GM20000 (cell line): Measurements from ENCODE around the gene VEZT.

ENCODE experiments used
- DNase-seq: peaks from one replicate; pipeline ENCODE4 v3.0.0; 2012; ENCODE audit warnings: low spot score
- TF ChIP-seq, protein P1 (sequence below): IDR thresholded peaks from 2 replicates; pipeline ENCODE4 v1.5.1; 2012; ENCODE audit warnings: mild to moderate bottlenecking, control low read depth; ENCODE audit errors: extremely low read depth, missing control alignments

VEZT gene, protein sequence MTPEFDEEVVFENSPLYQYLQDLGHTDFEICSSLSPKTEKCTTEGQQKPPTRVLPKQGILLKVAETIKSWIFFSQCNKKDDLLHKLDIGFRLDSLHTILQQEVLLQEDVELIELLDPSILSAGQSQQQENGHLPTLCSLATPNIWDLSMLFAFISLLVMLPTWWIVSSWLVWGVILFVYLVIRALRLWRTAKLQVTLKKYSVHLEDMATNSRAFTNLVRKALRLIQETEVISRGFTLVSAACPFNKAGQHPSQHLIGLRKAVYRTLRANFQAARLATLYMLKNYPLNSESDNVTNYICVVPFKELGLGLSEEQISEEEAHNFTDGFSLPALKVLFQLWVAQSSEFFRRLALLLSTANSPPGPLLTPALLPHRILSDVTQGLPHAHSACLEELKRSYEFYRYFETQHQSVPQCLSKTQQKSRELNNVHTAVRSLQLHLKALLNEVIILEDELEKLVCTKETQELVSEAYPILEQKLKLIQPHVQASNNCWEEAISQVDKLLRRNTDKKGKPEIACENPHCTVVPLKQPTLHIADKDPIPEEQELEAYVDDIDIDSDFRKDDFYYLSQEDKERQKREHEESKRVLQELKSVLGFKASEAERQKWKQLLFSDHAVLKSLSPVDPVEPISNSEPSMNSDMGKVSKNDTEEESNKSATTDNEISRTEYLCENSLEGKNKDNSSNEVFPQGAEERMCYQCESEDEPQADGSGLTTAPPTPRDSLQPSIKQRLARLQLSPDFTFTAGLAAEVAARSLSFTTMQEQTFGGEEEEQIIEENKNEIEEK

DNA sequence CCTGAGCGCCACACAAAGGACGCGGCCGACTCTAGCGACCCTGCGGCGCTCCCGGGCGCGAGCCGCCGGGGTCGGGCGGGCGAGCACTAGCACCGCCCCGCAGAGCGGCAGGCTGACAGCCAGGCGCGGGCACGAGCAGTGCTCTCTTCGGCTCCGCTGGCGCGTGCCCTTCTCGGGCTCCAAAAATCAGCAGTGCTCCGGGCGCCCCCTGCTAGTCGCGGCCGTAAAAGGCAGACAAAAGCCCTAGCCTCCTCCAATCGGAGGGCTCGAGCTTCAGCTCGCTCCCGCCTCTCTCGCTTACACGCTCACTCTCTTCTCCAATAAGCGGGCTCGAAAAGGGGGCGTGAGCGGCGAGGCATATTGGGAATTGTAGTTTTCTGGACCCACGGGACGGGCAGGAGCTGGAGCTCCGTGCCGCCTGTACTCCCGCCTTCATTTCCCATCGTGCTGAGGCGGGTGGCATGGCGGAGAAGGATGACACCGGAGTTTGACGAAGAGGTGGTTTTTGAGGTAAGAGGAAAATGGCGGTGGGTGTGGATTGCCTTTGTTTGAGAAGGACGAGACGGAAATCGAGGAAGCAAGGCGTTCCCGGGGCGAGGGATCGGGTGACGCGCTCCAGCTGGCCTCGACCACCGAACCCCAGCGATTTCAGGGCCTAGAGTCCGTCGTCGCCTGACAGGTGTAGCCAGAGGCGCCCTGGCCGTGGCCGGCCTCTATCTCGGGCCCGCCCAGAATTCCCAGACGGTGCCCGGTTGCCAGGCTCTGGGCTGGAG is at the start of gene VEZT, which contains the start of gene FGD6:
VEZT (plus strand) TSS at position 431 of the 773 bp plus-strand sequence; CDS start at position 475, 44 bp downstream.
FGD6 (minus strand) TSS at position 91 of the 773 bp plus-strand sequence. CDS start 227 bp downstream, outside the sequence.
- TF ChIP-seq, protein P1, sequence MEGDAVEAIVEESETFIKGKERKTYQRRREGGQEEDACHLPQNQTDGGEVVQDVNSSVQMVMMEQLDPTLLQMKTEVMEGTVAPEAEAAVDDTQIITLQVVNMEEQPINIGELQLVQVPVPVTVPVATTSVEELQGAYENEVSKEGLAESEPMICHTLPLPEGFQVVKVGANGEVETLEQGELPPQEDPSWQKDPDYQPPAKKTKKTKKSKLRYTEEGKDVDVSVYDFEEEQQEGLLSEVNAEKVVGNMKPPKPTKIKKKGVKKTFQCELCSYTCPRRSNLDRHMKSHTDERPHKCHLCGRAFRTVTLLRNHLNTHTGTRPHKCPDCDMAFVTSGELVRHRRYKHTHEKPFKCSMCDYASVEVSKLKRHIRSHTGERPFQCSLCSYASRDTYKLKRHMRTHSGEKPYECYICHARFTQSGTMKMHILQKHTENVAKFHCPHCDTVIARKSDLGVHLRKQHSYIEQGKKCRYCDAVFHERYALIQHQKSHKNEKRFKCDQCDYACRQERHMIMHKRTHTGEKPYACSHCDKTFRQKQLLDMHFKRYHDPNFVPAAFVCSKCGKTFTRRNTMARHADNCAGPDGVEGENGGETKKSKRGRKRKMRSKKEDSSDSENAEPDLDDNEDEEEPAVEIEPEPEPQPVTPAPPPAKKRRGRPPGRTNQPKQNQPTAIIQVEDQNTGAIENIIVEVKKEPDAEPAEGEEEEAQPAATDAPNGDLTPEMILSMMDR, result peak; percentile 35
- DNase-seq, result peak; percentile 95

DNA sequence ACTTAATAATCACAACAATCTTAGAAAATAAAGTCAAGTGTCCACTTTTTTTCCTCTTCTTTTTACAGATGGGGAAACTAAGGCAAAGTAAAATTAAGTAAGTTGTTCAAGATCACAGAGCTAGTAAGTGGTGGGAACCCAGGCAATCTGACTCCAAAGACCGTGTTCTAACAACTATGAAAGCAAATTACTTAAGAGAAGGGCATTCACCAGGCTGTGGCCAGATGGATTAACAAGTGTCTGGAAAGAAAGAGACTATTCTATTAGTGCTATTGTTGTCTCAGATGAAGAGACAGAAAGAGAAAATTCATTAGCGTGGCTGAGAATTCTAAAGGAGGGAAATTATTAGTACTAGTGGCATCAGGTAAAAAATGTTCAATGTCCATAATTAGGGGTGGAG is 48.9 kb upstream of the VEZT start:
- TF ChIP-seq, protein P1, result no peak
- no peak for DNase-seq

DNA sequence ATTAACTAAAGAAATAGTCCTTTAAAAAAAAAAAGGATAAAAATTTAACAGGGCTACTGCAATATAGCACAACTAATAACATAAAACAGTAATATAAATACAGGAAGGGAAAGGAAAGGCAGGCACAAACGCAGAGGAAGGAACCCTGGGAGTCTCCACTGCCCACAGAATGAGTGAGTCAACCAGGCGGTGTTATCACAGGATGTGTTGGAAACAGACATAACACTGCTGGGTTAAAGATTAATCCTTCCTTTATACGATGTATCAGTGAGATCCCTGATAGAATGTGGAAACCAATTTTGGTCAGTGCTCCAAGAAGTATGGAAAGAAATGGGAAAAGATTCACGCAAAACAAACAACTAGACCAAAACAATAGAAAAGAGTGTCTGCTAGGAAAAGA is 48.2 kb upstream of the VEZT start:
- no peak for DNase-seq
- TF ChIP-seq, protein P1, result no peak

DNA sequence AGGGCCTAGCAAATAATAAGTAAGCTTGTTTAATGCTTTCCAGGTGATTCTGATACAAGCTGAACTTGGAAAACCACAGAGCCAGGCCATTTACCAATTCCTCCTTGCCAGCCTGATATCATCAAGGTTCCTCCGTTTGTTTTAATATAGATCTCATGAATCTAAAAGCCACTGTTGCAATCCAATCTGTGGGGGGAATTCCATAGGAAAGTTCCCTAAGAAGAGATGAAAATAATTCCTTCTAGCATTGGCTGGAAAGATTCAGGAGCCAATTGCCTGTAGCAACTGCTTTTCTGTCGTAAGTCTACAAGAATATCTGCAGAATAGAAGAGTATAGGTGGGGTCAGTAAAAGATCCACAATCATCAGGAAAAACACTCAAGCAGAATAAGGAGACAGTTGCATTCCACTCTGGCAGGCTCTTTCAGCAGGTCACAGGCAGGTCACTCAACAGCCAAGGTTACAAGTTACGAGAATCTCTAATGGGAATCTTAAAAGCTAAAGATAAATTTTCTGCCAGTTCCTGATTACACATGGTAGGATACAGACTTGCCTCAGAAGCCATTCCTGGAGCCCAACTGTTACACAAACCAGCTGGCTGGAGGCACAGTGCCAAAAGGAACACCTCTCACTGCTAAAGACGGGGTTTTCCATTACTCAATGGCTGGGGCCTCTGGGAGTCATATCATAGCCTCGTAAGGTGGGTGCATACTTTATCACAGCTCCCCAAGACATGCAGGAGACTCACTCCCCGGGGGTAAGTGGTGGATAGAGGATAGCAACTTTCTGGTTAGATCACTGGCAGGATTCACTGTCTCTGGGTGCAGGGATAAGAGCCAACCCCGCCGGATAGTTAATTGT is 44.0 kb upstream of the VEZT start:
- TF ChIP-seq, protein P1, result no peak
- no peak for DNase-seq

DNA sequence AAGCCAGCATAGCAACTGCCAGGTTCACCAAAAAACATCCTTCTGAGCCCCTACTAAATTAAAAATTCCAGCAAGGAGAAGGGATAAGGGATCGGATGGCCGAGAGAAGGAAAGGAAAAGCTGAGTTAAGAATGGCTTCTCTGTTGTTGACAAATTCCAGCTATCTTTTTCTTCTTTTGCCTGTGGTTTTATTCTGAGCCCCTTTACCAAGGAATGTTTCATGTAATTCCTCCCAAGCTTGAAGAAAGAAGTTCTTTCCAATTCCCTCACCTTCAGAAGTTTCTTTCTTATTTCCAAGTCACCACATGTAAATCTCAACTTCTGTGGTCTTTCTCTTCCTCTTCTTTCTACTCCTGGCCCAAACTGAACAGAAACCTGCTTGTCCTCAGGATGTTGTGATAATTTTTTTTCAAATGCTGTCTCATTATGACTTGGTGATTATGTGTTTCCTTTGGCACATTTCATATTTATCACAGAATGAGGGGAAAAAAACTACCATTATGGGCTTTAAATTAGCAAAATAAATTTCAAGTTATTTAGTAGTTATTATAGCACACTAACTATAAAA is 40.3 kb upstream of the VEZT start:
- TF ChIP-seq, protein P1, result no peak
- DNase-seq, result no peak

DNA sequence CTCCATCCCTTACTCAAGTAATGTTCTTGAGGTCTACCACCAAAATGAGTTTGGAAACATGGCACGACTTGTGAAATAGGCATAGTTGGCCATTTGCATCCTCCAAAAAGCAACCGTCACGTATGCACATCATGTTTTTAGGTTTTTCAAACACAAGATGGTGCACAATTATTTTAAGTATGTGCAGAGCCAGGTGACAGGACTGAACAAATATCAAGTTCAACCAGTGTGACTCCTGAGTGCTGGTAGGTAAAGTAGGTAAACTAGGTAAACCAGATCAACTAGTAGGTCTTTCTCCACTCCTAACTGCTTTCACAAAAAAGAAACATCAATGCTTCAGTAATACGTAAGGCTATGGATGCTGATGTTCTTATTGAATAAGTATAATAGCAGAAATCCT is 39.5 kb upstream of the VEZT start:
- TF ChIP-seq, protein P1, result no peak
- DNase-seq, result no peak
